ENCODE data around the gene EMP2. TPM values are rescaled to one million over a fixed set of nuclear protein-coding genes. Genes with fewer than 3 reads are reported as not detected.

The EMP2 gene
- total RNA-seq, 4 donors from 2014 or later: 7.9 to 13.5 (median 11.7) TPM

- no peak for DNase-seq
- no peak for TF ChIP-seq POLR2A (IDR thresholded peaks at IDR 0.05)
- no peak for TF ChIP-seq CTCF (IDR thresholded peaks at IDR 0.05 in 4 of 5, conservative IDR thresholded peaks at IDR 0.05 in 1 of 5)
- Histone ChIP-seq H3K27me3 (no peaks in the 10 kb centered on the region), H3K36me3 (no peaks in the 10 kb centered on the region), H3K4me1 (peaks cover 13 to 22% of the 10 kb centered on the region in 2 donors), H3K4me3 (no peak overlapping the region), H3K27ac (no peak overlapping the region), H3K9me3 (no peaks in the 10 kb centered on the region)
- ATAC-seq: no peak
- in situ Hi-C loops (cut with MboI; ENCODE audit: low sequenced_read_pairs in 4 of 4) (no loop called here), intact Hi-C loops (cut with DNase I; ENCODE audit: low total_unique reads) (no loop called here)
Measured at GRCh38 chr16:10583269-10583668, 2.9 kb upstream of the EMP2 start.

DNA sequence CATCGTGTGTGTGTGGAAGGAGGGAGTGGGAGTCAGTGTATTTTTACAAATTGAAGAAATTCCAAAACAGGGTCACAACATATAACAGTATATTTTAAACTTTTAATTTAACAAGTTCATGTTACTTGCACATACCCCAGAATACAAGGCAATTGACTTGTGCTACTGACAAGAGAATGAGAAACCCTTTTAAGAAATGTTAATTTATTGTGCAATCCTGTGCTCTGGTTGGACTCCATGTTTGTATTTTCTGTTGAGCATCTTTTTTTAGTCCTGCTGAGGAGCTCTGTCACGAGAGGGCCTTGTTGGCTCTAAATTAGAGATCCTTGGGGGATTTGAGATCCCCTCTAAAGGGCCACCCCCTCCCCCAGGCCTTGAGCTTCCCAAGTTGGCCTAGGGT, 1.1 kb upstream of the EMP2 start:
- Histone ChIP-seq H3K4me1 (peaks cover 28 to 39% of the 10 kb centered on the region in 2 donors), H3K4me3 (no peak overlapping the region), H3K36me3 (no peaks in the 10 kb centered on the region), H3K9me3 (no peaks in the 10 kb centered on the region), H3K27me3 (no peaks in the 10 kb centered on the region), H3K27ac (peak overlapping the region; percentile 87 to 93 (median 88))
- intact Hi-C loops (cut with DNase I; ENCODE audit: low total_unique reads): loop anchor here (2.0 kb wide), 2 partner anchors 23 to 337 kb away; no protein-coding TSS in a partner anchor
- ATAC-seq: no peak
- no peak for DNase-seq
- in situ Hi-C loops (cut with MboI; ENCODE audit: low sequenced_read_pairs in 4 of 4): no loop called here
- TF ChIP-seq POLR2A (IDR thresholded peaks at IDR 0.05): no peak
- TF ChIP-seq CTCF (IDR thresholded peaks at IDR 0.05 in 4 of 5, conservative IDR thresholded peaks at IDR 0.05 in 1 of 5): no peak

- H3K36me3 ChIP-seq: no peaks in the 10 kb centered on the region
- intact Hi-C loops (cut with DNase I; ENCODE audit: low total_unique reads): loop anchor here (2.0 kb wide), 2 partner anchors 22 to 338 kb away; no protein-coding TSS in a partner anchor
- H3K9me3 ChIP-seq: no peaks in the 10 kb centered on the region
- peaks cover 33 to 46% of the 10 kb centered on the region in 2 donors for H3K4me1 ChIP-seq
- ATAC-seq (no peak), DNase-seq (no peak)
- in situ Hi-C loops (cut with MboI; ENCODE audit: low sequenced_read_pairs in 4 of 4): no loop called here
- H3K27ac ChIP-seq: peak overlapping the region; percentile 87 to 93 (median 88)
- H3K27me3 ChIP-seq: no peaks in the 10 kb centered on the region
- TF ChIP-seq CTCF (IDR thresholded peaks at IDR 0.05 in 4 of 5, conservative IDR thresholded peaks at IDR 0.05 in 1 of 5) (no peak), POLR2A (IDR thresholded peaks at IDR 0.05) (no peak)
- peak overlapping the region; percentile 80 to 96 (median 88) for H3K4me3 ChIP-seq
Measured at GRCh38 chr16:10580883-10581247, 467 bp upstream of the EMP2 start.

GRCh38 chr16:10579575-10579964, 828 bp downstream of the EMP2 start:
- DNase-seq (no peak), ATAC-seq (no peak)
- Histone ChIP-seq H3K4me3 (peak overlapping the region; percentile 80 to 96 (median 88)), H3K27me3 (no peaks in the 10 kb centered on the region), H3K27ac (peak overlapping the region; percentile 87 to 93 (median 88)), H3K4me1 (peaks cover 39 to 50% of the 10 kb centered on the region in 2 donors), H3K9me3 (no peaks in the 10 kb centered on the region), H3K36me3 (no peaks in the 10 kb centered on the region)
- in situ Hi-C loops (cut with MboI; ENCODE audit: low sequenced_read_pairs in 4 of 4): loop anchor here in 2 of 4 donors (10.0 kb wide), 2 partner anchors 55 to 65 kb away; no protein-coding TSS in a partner anchor
- TF ChIP-seq POLR2A (IDR thresholded peaks at IDR 0.05) (no peak), CTCF (IDR thresholded peaks at IDR 0.05 in 4 of 5, conservative IDR thresholded peaks at IDR 0.05 in 1 of 5) (no peak)
- intact Hi-C loops (cut with DNase I; ENCODE audit: low total_unique reads): loop anchor here (2.0 to 10.0 kb wide), 2 partner anchors 59 to 1485 kb away; partner anchors contain the start of gene HAPSTR1
